H1 (cell line): Measurements from ENCODE around the gene OR5C1. TPM values are rescaled to one million over a fixed set of nuclear protein-coding genes. Genes with fewer than 3 reads are reported as not detected.

Experiments used
- CTCF ChIA-PET: fragments of 300-600 bp; sonication (Branson Sonifier 250); formaldehyde crosslinking; loops from one replicate; lab custom pipeline; 2021; ENCODE audit not compliant: partially characterized antibody; lab: Charles Lee
- POLR2A ChIA-PET: fragments of 300-600 bp; sonication (Branson Sonifier 250); formaldehyde crosslinking; loops from one replicate; lab custom pipeline; 2021; ENCODE audit warnings: inconsistent platforms; ENCODE audit not compliant: partially characterized antibody; lab: Charles Lee
- DNase-seq, 2 experiments: peaks; one replicate each; pipeline versions ENCODE4 v3.0.0 to v3.0.0-alpha.2; 2010 to 2022; ENCODE audit warnings: low spot score in 2 of 2, low read depth in 1 of 2, mixed read lengths in 1 of 2
- FAIRE-seq: peaks from 2 replicates; lab custom pipeline; 2011; peaks lifted over from hg19 to GRCh38; lab: Jason Lieb, UNC
- H2AFZ ChIP-seq: 2 replicates; pipeline ENCODE4 v1.8.1; 2012; ENCODE audit warnings: low read length, inconsistent platforms
- H2AK5ac ChIP-seq: 2 replicates; pipeline ENCODE4 v1.6.1; 2013; ENCODE audit warnings: low read depth, low read length
- H2BK120ac ChIP-seq: replicated peaks from 2 replicates; pipeline ENCODE3; 2013; ENCODE audit warnings: low read depth, low read length, inconsistent platforms
- H2BK12ac ChIP-seq: 2 replicates; pipeline ENCODE4 v1.6.1; 2013; ENCODE audit warnings: low read depth, low read length
- H2BK15ac ChIP-seq: 2 replicates; pipeline ENCODE4 v1.6.1; 2013; ENCODE audit warnings: low read length
- H2BK20ac ChIP-seq: 2 replicates; pipeline ENCODE4 v1.6.1; 2013; ENCODE audit warnings: low read length
- H2BK5ac ChIP-seq: 2 replicates; pipeline ENCODE4 v1.6.1; 2013; ENCODE audit warnings: low read depth, low read length
- H3K14ac ChIP-seq: 2 replicates; pipeline ENCODE4 v1.6.1; 2013; ENCODE audit warnings: inconsistent platforms; ENCODE audit not compliant: insufficient read length
- H3K18ac ChIP-seq: 2 replicates; pipeline ENCODE4 v1.6.1; 2013; ENCODE audit warnings: low read length; ENCODE audit errors: extremely low read depth
- H3K23ac ChIP-seq: 2 replicates; pipeline ENCODE4 v1.6.1; 2013; ENCODE audit warnings: inconsistent platforms; ENCODE audit not compliant: insufficient read length
- H3K23me2 ChIP-seq: 2 replicates; pipeline ENCODE4 v1.6.1; 2013; ENCODE audit warnings: low read depth, low read length
- H3K27ac ChIP-seq: 2 replicates; pipeline ENCODE4 v1.6.1; 2011; ENCODE audit warnings: low read depth, low read length, inconsistent platforms
- H3K27me3 ChIP-seq, 4 experiments: replicated peaks in 1 of 4; 1 replicate in 1 of 4; 2 replicates in 3 of 4; pipeline versions ENCODE4 v1.6.1 to v1.8.1; 2011 to 2013; ENCODE audit warnings: low read length in 3 of 4, mild to moderate bottlenecking in 3 of 4, inconsistent platforms in 2 of 4, mixed read lengths in 2 of 4, moderate library complexity in 1 of 4; ENCODE audit not compliant: control insufficient read depth in 3 of 4, insufficient read depth in 3 of 4; ENCODE audit errors: extremely low read depth in 1 of 4
- H3K36me3 ChIP-seq, 4 experiments: 2 replicates each; pipeline versions ENCODE4 v1.6.1 to v1.8.1; 2011 to 2013; ENCODE audit warnings: mild to moderate bottlenecking in 4 of 4, low read length in 3 of 4, moderate library complexity in 2 of 4, control low read depth in 1 of 4, inconsistent platforms in 1 of 4; ENCODE audit not compliant: insufficient read depth in 4 of 4, control insufficient read depth in 2 of 4
- H3K4ac ChIP-seq: replicated peaks from 2 replicates; pipeline ENCODE3; 2013; ENCODE audit warnings: low read length, low read depth, mixed read lengths, inconsistent platforms; ENCODE audit not compliant: insufficient read length
- H3K4me1 ChIP-seq, 4 experiments: replicated peaks in 1 of 4; 1 replicate in 1 of 4; 2 replicates in 3 of 4; pipeline versions ENCODE4 v1.6.1 to v1.8.1; 2011 to 2013; ENCODE audit warnings: low read length in 3 of 4, inconsistent platforms in 2 of 4, mixed read lengths in 1 of 4; ENCODE audit not compliant: insufficient read depth in 4 of 4, control insufficient read depth in 3 of 4
- H3K4me2 ChIP-seq, 2 experiments: 2 replicates each; pipeline versions ENCODE4 v1.6.1 to v1.8.1; 2011 to 2013; ENCODE audit warnings: low read depth in 2 of 2, low read length in 2 of 2, control low read depth in 1 of 2, inconsistent platforms in 1 of 2, mild to moderate bottlenecking in 1 of 2; ENCODE audit not compliant: insufficient read depth in 1 of 2
- H3K4me3 ChIP-seq, 4 experiments: fragments of 200-600, 300-600 bp in 1 of 4; sonication (generic), shearing (Covaris generic), sonication (Bioruptor Twin) in 1 of 4; 2 replicates each; pipeline versions ENCODE4 v1.5.1 to v1.8.1; 2011 to 2016; ENCODE audit warnings: low read length in 4 of 4, low read depth in 3 of 4, control low read depth in 2 of 4, inconsistent platforms in 2 of 4, mild to moderate bottlenecking in 2 of 4, mixed read lengths in 1 of 4, moderate library complexity in 1 of 4; ENCODE audit not compliant: insufficient read depth in 2 of 4; ENCODE audit errors: extremely low read depth in 1 of 4
- H3K56ac ChIP-seq: replicated peaks from 2 replicates; pipeline ENCODE3; 2013; ENCODE audit warnings: low read depth, mild to moderate bottlenecking, mixed read lengths, low read length, inconsistent platforms; ENCODE audit not compliant: insufficient read length
- H3K79me1 ChIP-seq: 2 replicates; pipeline ENCODE4 v1.6.1; 2013; ENCODE audit warnings: low read depth, low read length, control low read depth
- H3K79me2 ChIP-seq, 2 experiments: 2 replicates each; pipeline versions ENCODE4 v1.6.1 to v1.8.1; 2012 to 2013; ENCODE audit warnings: low read length in 2 of 2, mild to moderate bottlenecking in 2 of 2, inconsistent platforms in 1 of 2; ENCODE audit not compliant: insufficient read depth in 2 of 2, control insufficient read depth in 1 of 2
- H3K9ac ChIP-seq, 4 experiments: replicated peaks in 1 of 4; 1 replicate in 1 of 4; 2 replicates in 3 of 4; pipeline versions ENCODE4 v1.6.1 to v1.8.1; 2011 to 2013; ENCODE audit warnings: low read depth in 3 of 4, low read length in 3 of 4, control low read depth in 2 of 4, mild to moderate bottlenecking in 2 of 4, moderate library complexity in 2 of 4, inconsistent platforms in 1 of 4; ENCODE audit errors: extremely low read depth in 1 of 4
- H3K9me3 ChIP-seq, 2 experiments: 2 replicates each; pipeline versions ENCODE4 v1.6.1 to v1.8.1; 2012 to 2013; ENCODE audit warnings: mild to moderate bottlenecking in 2 of 2, moderate library complexity in 2 of 2, control low read depth in 1 of 2, inconsistent platforms in 1 of 2, low read depth in 1 of 2, low read length in 1 of 2, mixed read lengths in 1 of 2; ENCODE audit not compliant: insufficient read depth in 2 of 2
- H4K20me1 ChIP-seq, 2 experiments: replicated peaks in 1 of 2; 2 replicates each; pipeline versions ENCODE3 to v1.8.1; 2011 to 2013; ENCODE audit warnings: inconsistent platforms in 2 of 2, low read length in 2 of 2, mild to moderate bottlenecking in 1 of 2; ENCODE audit not compliant: insufficient read depth in 2 of 2, control insufficient read depth in 1 of 2
- H4K5ac ChIP-seq: 2 replicates; pipeline ENCODE4 v1.6.1; 2013; ENCODE audit warnings: low read length, low read depth, mixed read lengths, inconsistent platforms; ENCODE audit not compliant: insufficient read length
- H4K8ac ChIP-seq: 2 replicates; pipeline ENCODE4 v1.8.0; 2013; ENCODE audit warnings: mild to moderate bottlenecking, moderate library complexity, low read length, inconsistent platforms; ENCODE audit not compliant: insufficient read depth; ENCODE audit errors: extremely low read depth
- H4K91ac ChIP-seq: replicated peaks from 2 replicates; pipeline ENCODE3; 2013; ENCODE audit warnings: low read length, mixed read lengths, inconsistent platforms; ENCODE audit not compliant: insufficient read length
- BACH1 ChIP-seq: IDR thresholded peaks from 2 replicates; pipeline ENCODE4 v1.6.1; 2012; ENCODE audit warnings: low read length, improper control_type of control experiment
- CBX8 ChIP-seq: fragments of 300-800, 300-1000 bp; sonication (generic); IDR thresholded peaks from 2 replicates; pipeline ENCODE4 v1.7.1; 2016; ENCODE audit warnings: low read depth, low read length, borderline replicate concordance
- CREB1 ChIP-seq: IDR thresholded peaks from 2 replicates; pipeline ENCODE4 v1.6.1; 2012; ENCODE audit warnings: inconsistent platforms
- CTBP2 ChIP-seq: IDR thresholded peaks from 2 replicates; pipeline ENCODE4 v1.7.0; 2011; ENCODE audit warnings: borderline replicate concordance, mild to moderate bottlenecking, moderate library complexity, mixed read lengths, low read length; ENCODE audit not compliant: insufficient read depth, insufficient read length
- HDAC6 ChIP-seq: IDR thresholded peaks from one replicate; pipeline ENCODE4 v1.7.1; 2012; ENCODE audit warnings: low read depth, mild to moderate bottlenecking, inconsistent platforms, low read length, moderate library complexity
- JUND ChIP-seq: IDR thresholded peaks from 2 replicates; pipeline ENCODE4 v1.6.1; 2011; ENCODE audit warnings: mild to moderate bottlenecking, improper control_type of control experiment, low read length
- KDM1A ChIP-seq: fragments of 200-600, 300-600 bp; sonication (generic); IDR thresholded peaks from 2 replicates; pipeline ENCODE4 v1.7.1; 2016; ENCODE audit warnings: mild to moderate bottlenecking, low read length, borderline replicate concordance
- PHF8 ChIP-seq: fragments of 200-600 bp; sonication (generic); conservative IDR thresholded peaks from 2 replicates; pipeline ENCODE4 v1.7.1; 2012; ENCODE audit warnings: low read depth, mild to moderate bottlenecking, inconsistent platforms, low read length, moderate library complexity
- POU5F1 ChIP-seq: IDR thresholded peaks from 2 replicates; pipeline ENCODE4 v1.6.1; 2011; ENCODE audit warnings: low read depth, mild to moderate bottlenecking, low read length, moderate library complexity
- TBP ChIP-seq: IDR thresholded peaks from 2 replicates; pipeline ENCODE4 v1.6.1; 2011; ENCODE audit warnings: low read depth, low read length, improper control_type of control experiment
- WGBS, 2 experiments: shearing (Covaris generic) in 1 of 2; methylation state at CpG; one replicate each; pipeline versions ENCODE4 v1.1.6 to v1.1.7; 2013 to 2015; ENCODE audit warnings: low lambda C conversion rate in 2 of 2, mixed read lengths in 2 of 2, inconsistent platforms in 1 of 2, low coverage in 1 of 2, missing lambda C conversion rate in 1 of 2; ENCODE audit not compliant: insufficient replicate concordance in 2 of 2, insufficient coverage in 1 of 2, insufficient read length in 1 of 2; ENCODE audit errors: extremely low coverage in 1 of 2, missing lambda C conversion rate in 1 of 2; 5-methylcytosine and 5-hydroxymethylcytosine counted together
- polyA plus RNA-seq, 7 experiments: library from polyadenylated mRNA; depleted of rRNA in 3 of 7; stranded (reverse) in 5 of 7; unstranded in 2 of 7; fragments of >200 nt in 5 of 7; fragments of 200-250 nt in 2 of 7; gene quantifications; 1 replicate in 5 of 7; 2 replicates in 1 of 7; 4 replicates in 1 of 7; pipeline versions ENCODE4 v1.2.1 to v1.2.3, GENCODE V29; 2011 to 2013; ENCODE audit warnings: missing spikeins in 2 of 7, mixed read lengths in 2 of 7
- total RNA-seq: library from RNA; stranded (reverse); fragmentation: NEBNext Ultra II Directional; extraction: Animal tissue kit (Norgen Biotek cat#: 25700); gene quantifications from 2 replicates; pipeline ENCODE4 v1.2.1, GENCODE V29; 2021
- TF ChIP-seq, protein P1 (sequence below): IDR thresholded peaks from 2 replicates; pipeline ENCODE4 v1.6.1; 2011; ENCODE audit warnings: low read length, improper control_type of control experiment

The OR5C1 gene
- total and polyA plus RNA-seq, 2 of the 8 experiments (the other 6 are each of a cell fraction or from before 2014, with no cell fraction given): not detected

- H3K79me1 ChIP-seq: no peaks in the 10 kb centered on the region
- ChIA-PET CTCF (interaction anchor here (0.7 to 6.3 kb wide), 6 partner anchors 343 to 709 kb away, joined by 3 to 61 read pairs (median 13); no protein-coding TSS in a partner anchor), POLR2A (no interaction called here)
- no peak overlapping the region for H4K8ac ChIP-seq
- H3K56ac ChIP-seq: no peak overlapping the region
- no peaks in the 10 kb centered on the region for H3K36me3 ChIP-seq
- no peak overlapping the region for H2AK5ac ChIP-seq
- no peak overlapping the region for H3K9ac ChIP-seq
- H3K23ac ChIP-seq: no peak overlapping the region
- no peak overlapping the region for H3K4ac ChIP-seq
- H3K4me3 ChIP-seq: no peak overlapping the region; a peak in 1 of 8 replicates
- no peak overlapping the region for H2BK15ac ChIP-seq
- no peak overlapping the region for H2BK120ac ChIP-seq
- FAIRE-seq (no peak), DNase-seq (no peak)
- H3K4me1 ChIP-seq: peaks cover 0 to 3% (median 2%) of the 10 kb centered on the region in 4 experiments; a peak in 4 of 7 replicates
- H3K23me2 ChIP-seq: no peaks in the 10 kb centered on the region
- H4K20me1 ChIP-seq: no peaks in the 10 kb centered on the region
- H2BK5ac ChIP-seq: no peak overlapping the region
- peaks cover 22 to 24% of the 10 kb centered on the region in 2 experiments for H3K9me3 ChIP-seq
- H3K18ac ChIP-seq: no peak overlapping the region
- no peak overlapping the region for H2BK12ac ChIP-seq
- no peak overlapping the region for H2BK20ac ChIP-seq
- H3K79me2 ChIP-seq: no peaks in the 10 kb centered on the region
- TF ChIP-seq CREB1 (no peak), CTBP2 (no peak), POU5F1 (no peak), KDM1A (no peak), TBP (no peak), CBX8 (no peak), PHF8 (no peak), BACH1 (no peak), HDAC6 (no peak), JUND (no peak)
- TF ChIP-seq, protein P1, sequence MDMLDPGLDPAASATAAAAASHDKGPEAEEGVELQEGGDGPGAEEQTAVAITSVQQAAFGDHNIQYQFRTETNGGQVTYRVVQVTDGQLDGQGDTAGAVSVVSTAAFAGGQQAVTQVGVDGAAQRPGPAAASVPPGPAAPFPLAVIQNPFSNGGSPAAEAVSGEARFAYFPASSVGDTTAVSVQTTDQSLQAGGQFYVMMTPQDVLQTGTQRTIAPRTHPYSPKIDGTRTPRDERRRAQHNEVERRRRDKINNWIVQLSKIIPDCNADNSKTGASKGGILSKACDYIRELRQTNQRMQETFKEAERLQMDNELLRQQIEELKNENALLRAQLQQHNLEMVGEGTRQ: no peak
- H2AFZ ChIP-seq: no peak overlapping the region
- H3K27me3 ChIP-seq: no peaks in the 10 kb centered on the region
- H3K14ac ChIP-seq: no peak overlapping the region
- H3K27ac ChIP-seq: no peak overlapping the region
- H3K4me2 ChIP-seq: no peak overlapping the region
- no peak overlapping the region for H4K5ac ChIP-seq
- H4K91ac ChIP-seq: no peak overlapping the region
- 81% methylated on average over 1 of the region's 1 CpG; no CpG with 5 or more reads in 1 of the 2 experiments for WGBS, 2 experiments
These were observed 18.7 kb downstream of the OR5C1 start for GRCh38 chr9:122807271-122807900.
